NAMALWA (cell line): Measurements from ENCODE around the gene CDKAL1.

Experiments used
- DNase-seq: peaks from one replicate; pipeline ENCODE4 v3.0.0-alpha.2; 2015; ENCODE audit warnings: low spot score

Gene CDKAL1

DNA sequence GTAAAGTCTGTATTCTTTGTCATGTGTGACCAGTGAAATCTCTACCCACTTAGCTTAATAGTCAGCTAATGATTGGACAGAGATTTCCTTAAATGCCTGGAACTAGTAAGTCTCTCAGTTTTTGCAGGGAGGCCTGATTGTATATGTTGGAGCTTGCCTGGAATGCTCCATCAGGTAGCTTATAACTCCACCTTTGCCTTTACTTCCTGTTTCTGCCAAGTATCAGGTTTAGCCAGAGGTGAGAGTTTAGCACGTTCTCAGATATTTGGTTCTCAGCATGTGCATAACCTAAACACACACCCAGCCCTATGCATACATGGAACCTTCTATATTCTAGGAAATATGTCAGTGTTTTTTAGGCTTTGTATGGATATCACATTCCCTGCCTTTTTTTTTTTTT, 435.3 kb downstream of the CDKAL1 start:
- DNase-seq = no peak

- DNase-seq = no peak
These were observed 442.2 kb downstream of the CDKAL1 start for GRCh38 chr6:20976391-20976918.

GRCh38 chr6:20978151-20978614, 443.9 kb downstream of the CDKAL1 start:
- DNase-seq = peak; percentile 5

GRCh38 chr6:20979076-20979475, 444.8 kb downstream of the CDKAL1 start:
- DNase-seq = no peak

DNA sequence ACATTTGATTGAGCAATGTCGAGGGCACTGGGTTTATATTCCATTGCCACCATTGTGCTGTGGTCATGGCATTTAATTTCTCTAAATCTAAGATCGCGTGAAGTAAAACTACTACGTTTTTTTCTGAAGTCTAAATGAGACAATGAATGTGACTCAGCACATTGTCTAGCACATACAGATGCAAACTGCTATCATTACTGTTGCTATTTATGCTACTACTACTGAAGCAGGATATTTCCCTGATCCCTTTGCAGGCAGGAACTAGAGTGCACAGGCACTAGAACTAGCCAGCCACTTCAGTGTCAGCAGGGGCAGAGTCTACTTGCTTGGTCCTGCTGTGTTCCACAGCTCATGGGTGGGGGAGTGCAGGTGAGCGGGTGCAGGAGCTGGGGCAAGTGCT, 449.7 kb downstream of the CDKAL1 start:
- no peak for DNase-seq

GRCh38 chr6:20985821-20986220, 451.6 kb downstream of the CDKAL1 start:
- DNase-seq = no peak

DNA sequence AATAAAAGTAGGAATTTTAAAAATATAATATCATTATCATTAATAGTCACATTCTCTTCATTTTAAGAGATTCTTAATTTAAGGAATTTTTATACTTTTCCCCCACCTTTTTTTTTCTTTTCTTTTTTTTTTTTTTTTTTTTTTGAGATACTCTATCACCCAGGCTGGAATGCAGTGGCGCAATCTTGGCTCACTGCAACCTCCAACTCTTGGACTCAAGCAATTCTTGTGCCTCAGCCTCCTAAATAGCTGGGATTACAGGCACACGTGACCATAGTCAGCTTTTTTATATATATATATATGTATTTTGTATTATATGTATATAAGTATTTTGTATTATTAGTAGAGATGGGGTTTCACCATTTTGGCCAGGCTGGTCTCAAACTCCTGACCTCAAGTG, 457.7 kb downstream of the CDKAL1 start:
- DNase-seq = no peak

DNA sequence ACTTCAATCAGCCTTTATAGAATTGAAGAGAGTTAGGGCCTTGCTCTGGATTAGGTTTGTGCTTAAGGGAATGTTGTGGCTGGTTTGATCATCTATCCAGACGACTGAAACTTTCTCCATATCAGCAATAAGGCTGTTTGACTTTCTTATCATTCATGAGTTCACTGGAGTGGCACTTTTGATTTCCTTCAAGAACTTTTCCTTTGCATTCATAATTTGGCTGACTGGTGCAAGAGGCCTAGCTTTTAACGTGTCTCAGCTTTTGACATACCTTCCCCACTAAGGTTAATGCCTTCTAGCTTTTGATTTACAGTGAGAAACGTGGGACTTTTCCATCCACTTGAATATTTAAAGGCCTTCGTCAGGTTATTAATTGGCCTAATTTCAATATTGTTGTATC, 461.8 kb downstream of the CDKAL1 start:
- no peak for DNase-seq

DNA sequence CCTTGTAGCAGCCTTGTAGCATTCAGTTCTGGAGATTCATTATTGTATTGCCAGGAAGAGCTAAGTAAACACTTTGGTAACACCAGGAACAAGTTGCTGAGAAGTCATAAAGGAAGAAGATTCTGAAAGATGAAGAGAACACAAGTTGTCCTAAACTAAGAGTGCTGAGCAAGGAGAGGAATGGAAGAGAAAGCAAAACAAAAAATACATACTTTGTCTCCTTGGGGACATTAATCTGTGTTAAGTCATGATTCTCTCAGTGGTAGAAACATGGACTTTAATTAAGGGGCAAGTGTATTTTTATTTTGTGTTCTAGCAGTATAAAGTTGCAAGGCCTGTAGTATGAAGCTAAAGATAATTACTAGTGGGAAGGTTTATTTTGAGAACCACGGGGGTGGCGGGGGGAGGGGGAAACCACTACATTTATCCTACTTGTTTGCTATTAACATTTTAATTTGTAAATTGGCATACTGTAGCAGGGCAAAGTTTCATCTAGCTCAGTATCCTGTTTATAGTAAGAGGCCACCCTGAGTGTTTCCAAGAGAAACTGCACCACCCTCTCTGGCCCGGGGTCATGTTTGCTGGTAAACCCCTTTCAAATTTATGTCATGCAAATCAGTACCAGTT, 463.0 kb downstream of the CDKAL1 start:
- DNase-seq = no peak

DNA sequence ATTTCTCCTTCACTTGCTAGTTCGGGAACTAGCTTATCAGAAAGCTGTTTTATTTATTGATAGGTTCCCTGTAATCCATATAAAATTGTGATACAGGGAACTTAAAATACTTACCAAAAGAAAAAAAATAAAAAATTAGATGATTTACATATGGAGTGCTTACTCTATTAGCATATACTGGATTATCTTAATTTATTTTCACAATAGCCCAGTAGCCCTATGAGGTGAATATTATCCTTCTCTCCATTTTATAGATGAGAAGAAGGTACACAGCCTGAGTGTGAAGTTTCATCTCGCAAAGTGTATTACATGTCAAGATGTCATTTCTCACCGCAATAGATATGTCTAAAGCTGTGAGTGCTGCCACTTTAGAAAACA, 463.5 kb downstream of the CDKAL1 start:
- DNase-seq = no peak

GRCh38 chr6:20998748-20999448, 464.6 kb downstream of the CDKAL1 start:
- DNase-seq = no peak

DNA sequence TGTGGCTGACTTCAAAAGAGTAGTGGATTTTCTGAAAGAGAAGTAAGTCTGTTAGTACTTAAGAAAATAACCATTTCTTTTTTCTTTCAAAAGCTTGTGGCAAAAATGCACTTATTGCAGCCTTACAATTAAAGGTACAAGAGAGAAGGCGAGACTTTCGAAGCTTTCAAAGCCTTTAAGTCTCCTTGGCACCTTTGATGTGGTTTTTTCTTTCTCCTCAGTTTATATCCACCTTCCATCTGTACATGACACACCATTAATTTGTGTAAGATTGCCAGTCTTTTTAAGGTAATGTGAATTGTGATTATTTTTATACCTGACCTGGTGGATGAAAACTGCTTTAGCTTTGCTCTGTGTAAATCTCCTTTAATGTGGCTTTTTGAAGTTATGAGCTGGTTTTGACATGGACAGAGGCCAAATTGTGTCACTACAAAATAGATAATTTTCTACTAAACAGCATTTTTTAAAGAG, 466.1 kb downstream of the CDKAL1 start:
- no peak for DNase-seq

- no peak for DNase-seq
These were observed 467.5 kb downstream of the CDKAL1 start for GRCh38 chr6:21001736-21002135.

- DNase-seq = no peak
These were observed 469.7 kb downstream of the CDKAL1 start for GRCh38 chr6:21003780-21004541.

GRCh38 chr6:21005816-21006570, 471.7 kb downstream of the CDKAL1 start:
- DNase-seq = no peak

GRCh38 chr6:21019614-21020013, 485.4 kb downstream of the CDKAL1 start:
- DNase-seq = no peak

GRCh38 chr6:21022343-21023107, 488.3 kb downstream of the CDKAL1 start:
- no peak for DNase-seq

DNA sequence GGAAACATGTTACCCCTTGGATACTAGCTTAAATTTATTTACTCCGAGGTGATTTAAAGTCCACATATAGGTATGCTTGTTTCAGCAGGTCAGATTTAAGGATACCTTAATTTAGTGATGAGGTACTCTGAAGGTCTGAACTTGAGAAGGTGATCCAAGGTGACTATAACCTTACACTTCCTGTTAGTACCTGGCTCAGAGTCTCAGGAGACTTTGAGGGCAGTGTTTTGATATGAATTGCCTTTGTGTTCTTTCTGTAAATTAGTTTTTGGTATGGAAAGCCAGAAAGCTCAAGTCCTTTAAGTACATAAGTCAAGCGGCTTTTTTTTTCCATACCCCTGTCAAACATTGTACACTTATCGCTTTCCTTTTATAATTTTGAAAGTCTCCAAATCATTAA, 489.0 kb downstream of the CDKAL1 start:
- DNase-seq = no peak

- no peak for DNase-seq
These were observed 490.4 kb downstream of the CDKAL1 start for GRCh38 chr6:21024616-21025015.

GRCh38 chr6:21026576-21027273, 492.5 kb downstream of the CDKAL1 start:
- DNase-seq = no peak

DNA sequence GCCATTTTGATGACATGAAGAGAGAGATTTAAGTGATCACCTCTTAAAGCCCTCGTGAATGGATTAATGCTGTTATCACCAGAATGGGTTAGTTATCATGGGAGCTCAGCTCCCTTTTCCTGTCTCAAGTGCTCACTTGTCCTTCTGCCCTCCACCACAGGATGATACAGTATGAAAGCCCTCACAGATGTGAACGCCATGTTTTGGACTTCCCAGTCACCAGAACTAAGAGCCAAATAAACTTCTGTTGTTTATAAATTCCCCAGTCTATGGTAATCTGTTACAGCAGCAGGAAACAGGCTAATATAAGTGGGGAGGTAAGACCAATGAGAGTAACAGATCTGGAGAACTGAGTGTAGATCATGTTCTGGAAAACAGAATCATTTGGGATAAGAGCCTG, 493.2 kb downstream of the CDKAL1 start:
- no peak for DNase-seq
